WTC11 (cell line): Measurements from ENCODE around the gene DNAH11. TPM values are rescaled to one million over a fixed set of nuclear protein-coding genes. Genes with fewer than 3 reads are reported as not detected.

Experiments
- ATAC-seq: fragments of 200-7000 bp; cut with Tn5 transposase; 2 replicates; pipeline ENCODE4 v1.10.0; 2021; ENCODE audit warnings: mild to moderate bottlenecking, moderate library complexity
- CTCF ChIA-PET: fragments of 300-600 bp; sonication (Branson Sonifier 250); formaldehyde crosslinking; loops from one replicate; lab custom pipeline; 2021; ENCODE audit warnings: antibody characterized with exemption; lab: Charles Lee
- POLR2A ChIA-PET: fragments of 350-600 bp; sonication (Branson Sonifier 250); formaldehyde crosslinking; loops from one replicate; lab custom pipeline; 2021; ENCODE audit warnings: antibody characterized with exemption; lab: Charles Lee
- DNase-seq: peaks from one replicate; pipeline ENCODE4 v3.0.0; 2021; ENCODE audit warnings: low spot score
- H3K27ac Mint-ChIP-seq: 2 replicates; pipeline ENCODE4 v1.8.0; 2021; ENCODE audit warnings: mixed read lengths
- H3K27me3 Mint-ChIP-seq: 2 replicates; pipeline ENCODE4 v1.8.0; 2021; ENCODE audit warnings: low read depth, mild to moderate bottlenecking, moderate library complexity, mixed read lengths
- H3K36me3 Mint-ChIP-seq: 2 replicates; pipeline ENCODE4 v1.8.0; 2021; ENCODE audit warnings: mixed read lengths
- H3K4me1 Mint-ChIP-seq: 2 replicates; pipeline ENCODE4 v1.8.0; 2022; ENCODE audit warnings: mixed read lengths
- H3K4me3 Mint-ChIP-seq: 2 replicates; pipeline ENCODE4 v1.8.0; 2021; ENCODE audit warnings: mild to moderate bottlenecking, moderate library complexity, mixed read lengths
- H3K9me3 Mint-ChIP-seq: 2 replicates; pipeline ENCODE4 v1.8.0; 2021; ENCODE audit warnings: mixed read lengths
- AFF4 ChIP-seq: sonication (generic); formaldehyde crosslinking; IDR thresholded peaks from 2 replicates; pipeline ENCODE4 v1.8.1; 2023; ENCODE audit warnings: mild to moderate bottlenecking, missing genetic modification reagents, borderline replicate concordance
- CDX4 ChIP-seq: fragments of 250-450 bp; sonication (Bioruptor Pico); IDR thresholded peaks from 2 replicates; pipeline ENCODE4 v1.9.0; 2021; ENCODE audit warnings: moderate library complexity, mild to moderate bottlenecking, inconsistent platforms, borderline replicate concordance
- CTCF ChIP-seq: fragments of 200-600 bp; IDR thresholded peaks from 2 replicates; pipeline ENCODE4 v1.8.0; 2022; ENCODE audit warnings: antibody characterized with exemption
- ETV6 ChIP-seq: sonication (generic); formaldehyde crosslinking; IDR thresholded peaks from 2 replicates; pipeline ENCODE4 v1.8.1; 2022; ENCODE audit warnings: mild to moderate bottlenecking, missing genetic modification reagents
- FOXJ3 ChIP-seq: sonication (generic); formaldehyde crosslinking; IDR thresholded peaks from 2 replicates; pipeline ENCODE4 v1.9.0; 2021; ENCODE audit warnings: missing genetic modification reagents, mild to moderate bottlenecking, borderline replicate concordance
- FOXK1 ChIP-seq: sonication (generic); formaldehyde crosslinking; IDR thresholded peaks from 2 replicates; pipeline ENCODE4 v1.8.0; 2022; ENCODE audit warnings: mild to moderate bottlenecking, moderate library complexity, missing genetic modification reagents
- HMGA2 ChIP-seq: fragments of 250-450 bp; sonication (Bioruptor Pico); IDR thresholded peaks from 2 replicates; pipeline ENCODE4 v1.4.0; 2021; ENCODE audit warnings: mild to moderate bottlenecking, moderate library complexity
- JAZF1 ChIP-seq: fragments of 250-450 bp; sonication (Bioruptor Pico); IDR thresholded peaks from 2 replicates; pipeline ENCODE4 v1.9.0; 2021; ENCODE audit warnings: moderate library complexity, mild to moderate bottlenecking, inconsistent platforms
- NR1H2 ChIP-seq: sonication (generic); formaldehyde crosslinking; IDR thresholded peaks from 2 replicates; pipeline ENCODE4 v1.9.0; 2021; ENCODE audit warnings: mild to moderate bottlenecking, moderate library complexity, missing genetic modification reagents
- RELA ChIP-seq: sonication (generic); formaldehyde crosslinking; IDR thresholded peaks from 2 replicates; pipeline ENCODE4 v1.8.1; 2022; ENCODE audit warnings: missing genetic modification reagents, mild to moderate bottlenecking, borderline replicate concordance
- ZMAT4 ChIP-seq: fragments of 250-450 bp; sonication (Bioruptor Pico); IDR thresholded peaks from 2 replicates; pipeline ENCODE4 v1.9.0; 2021; ENCODE audit warnings: mild to moderate bottlenecking
- ZNF219 ChIP-seq: sonication (generic); formaldehyde crosslinking; IDR thresholded peaks from 2 replicates; pipeline ENCODE4 v1.8.0; 2023; ENCODE audit warnings: missing genetic modification reagents, mild to moderate bottlenecking, borderline replicate concordance
- ZNF281 ChIP-seq: sonication (generic); formaldehyde crosslinking; IDR thresholded peaks from 2 replicates; pipeline ENCODE4 v1.8.0; 2023; ENCODE audit warnings: mild to moderate bottlenecking, missing genetic modification reagents
- ZNF317 ChIP-seq: sonication (generic); formaldehyde crosslinking; IDR thresholded peaks from 2 replicates; pipeline ENCODE4 v1.8.1; 2023; ENCODE audit warnings: low read depth, mild to moderate bottlenecking, moderate library complexity, missing genetic modification reagents, borderline replicate concordance
- ZNF671 ChIP-seq: fragments of 250-450 bp; sonication (Bioruptor Pico); IDR thresholded peaks from 2 replicates; pipeline ENCODE4 v1.8.0; 2021; ENCODE audit warnings: mild to moderate bottlenecking
- total RNA-seq: library from RNA; stranded (reverse); gene quantifications from 3 replicates; pipeline ENCODE4 v1.2.3, GENCODE V29; 2021
- TF ChIP-seq, protein P1 (sequence below): sonication (generic); formaldehyde crosslinking; IDR thresholded peaks from 2 replicates; pipeline ENCODE4 v1.8.1; 2022; ENCODE audit warnings: missing genetic modification reagents, borderline replicate concordance
- TF ChIP-seq, protein P2 (sequence below): sonication (generic); formaldehyde crosslinking; IDR thresholded peaks from 2 replicates; pipeline ENCODE4 v1.8.0; 2022; ENCODE audit warnings: mild to moderate bottlenecking, missing genetic modification reagents
- TF ChIP-seq, protein P3 (sequence below): sonication (generic); formaldehyde crosslinking; IDR thresholded peaks from 2 replicates; pipeline ENCODE4 v1.8.1; 2023; ENCODE audit warnings: mild to moderate bottlenecking, missing genetic modification reagents
- TF ChIP-seq, protein P4 (sequence below): sonication (generic); formaldehyde crosslinking; IDR thresholded peaks from 2 replicates; pipeline ENCODE4 v1.8.0; 2023; ENCODE audit warnings: missing genetic modification reagents

DNAH11 gene
- total RNA-seq, 1 experiment from 2014 or later = 6.4 TPM

DNA sequence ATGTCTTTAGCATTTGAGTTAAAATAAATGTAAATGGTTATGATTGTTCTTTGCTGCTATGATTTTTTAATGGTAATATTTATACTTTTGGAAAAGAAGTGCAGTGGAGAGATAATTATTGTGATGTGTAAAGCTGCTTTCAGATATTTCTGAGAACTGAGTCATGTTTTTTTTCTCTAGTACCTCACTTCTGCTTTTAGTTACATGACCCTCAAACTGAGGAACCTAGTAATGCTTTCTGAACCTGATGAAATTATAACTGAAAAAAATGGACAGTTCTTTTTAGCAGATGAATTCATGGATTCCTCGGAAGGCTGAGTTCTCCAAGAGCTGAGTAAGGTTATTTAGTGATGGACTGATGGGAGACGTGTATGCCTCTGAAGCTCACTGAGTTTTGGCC lies 235.1 kb downstream of the DNAH11 start:
- Mint-ChIP-seq H3K4me3 (no peak overlapping the region), H3K27ac (no peak overlapping the region), H3K4me1 (peaks cover 43% of the 10 kb centered on the region), H3K27me3 (peaks cover 3% of the 10 kb centered on the region; the same call in 1 of the 2 replicates), H3K36me3 (no peaks in the 10 kb centered on the region), H3K9me3 (no peaks in the 10 kb centered on the region)
- POLR2A ChIA-PET = no interaction called here
- ATAC-seq (no peak), DNase-seq (no peak)
- CTCF ChIA-PET = interaction anchor here (2.5 kb wide), 1 partner anchor 11 kb away, joined by 9 read pairs; no protein-coding TSS in a partner anchor
- TF ChIP-seq, protein P1, sequence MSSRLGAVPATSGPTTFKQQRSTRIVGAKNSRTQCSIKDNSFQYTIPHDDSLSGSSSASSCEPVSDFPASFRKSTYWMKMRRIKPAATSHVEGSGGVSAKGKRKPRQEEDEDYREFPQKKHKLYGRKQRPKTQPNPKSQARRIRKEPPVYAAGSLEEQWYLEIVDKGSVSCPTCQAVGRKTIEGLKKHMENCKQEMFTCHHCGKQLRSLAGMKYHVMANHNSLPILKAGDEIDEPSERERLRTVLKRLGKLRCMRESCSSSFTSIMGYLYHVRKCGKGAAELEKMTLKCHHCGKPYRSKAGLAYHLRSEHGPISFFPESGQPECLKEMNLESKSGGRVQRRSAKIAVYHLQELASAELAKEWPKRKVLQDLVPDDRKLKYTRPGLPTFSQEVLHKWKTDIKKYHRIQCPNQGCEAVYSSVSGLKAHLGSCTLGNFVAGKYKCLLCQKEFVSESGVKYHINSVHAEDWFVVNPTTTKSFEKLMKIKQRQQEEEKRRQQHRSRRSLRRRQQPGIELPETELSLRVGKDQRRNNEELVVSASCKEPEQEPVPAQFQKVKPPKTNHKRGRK (CRISPR knock-in tag) = no peak
- TF ChIP-seq ZNF219 (CRISPR knock-in tag) = no peak
- no peak for TF ChIP-seq ZNF671
- no peak for TF ChIP-seq ZNF317 (CRISPR knock-in tag)
- TF ChIP-seq JAZF1 (CRISPR knock-in tag) = no peak
- TF ChIP-seq CDX4 (CRISPR knock-in tag) = no peak
- TF ChIP-seq FOXK1 (CRISPR knock-in tag) = no peak
- TF ChIP-seq ETV6 (CRISPR knock-in tag) = no peak
- TF ChIP-seq NR1H2 (CRISPR knock-in tag) = no peak
- TF ChIP-seq, protein P2, sequence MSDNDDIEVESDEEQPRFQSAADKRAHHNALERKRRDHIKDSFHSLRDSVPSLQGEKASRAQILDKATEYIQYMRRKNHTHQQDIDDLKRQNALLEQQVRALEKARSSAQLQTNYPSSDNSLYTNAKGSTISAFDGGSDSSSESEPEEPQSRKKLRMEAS (CRISPR knock-in tag) = no peak
- TF ChIP-seq FOXJ3 (CRISPR knock-in tag) = no peak
- TF ChIP-seq, protein P3, sequence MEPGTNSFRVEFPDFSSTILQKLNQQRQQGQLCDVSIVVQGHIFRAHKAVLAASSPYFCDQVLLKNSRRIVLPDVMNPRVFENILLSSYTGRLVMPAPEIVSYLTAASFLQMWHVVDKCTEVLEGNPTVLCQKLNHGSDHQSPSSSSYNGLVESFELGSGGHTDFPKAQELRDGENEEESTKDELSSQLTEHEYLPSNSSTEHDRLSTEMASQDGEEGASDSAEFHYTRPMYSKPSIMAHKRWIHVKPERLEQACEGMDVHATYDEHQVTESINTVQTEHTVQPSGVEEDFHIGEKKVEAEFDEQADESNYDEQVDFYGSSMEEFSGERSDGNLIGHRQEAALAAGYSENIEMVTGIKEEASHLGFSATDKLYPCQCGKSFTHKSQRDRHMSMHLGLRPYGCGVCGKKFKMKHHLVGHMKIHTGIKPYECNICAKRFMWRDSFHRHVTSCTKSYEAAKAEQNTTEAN = no peak
- TF ChIP-seq, protein P4, sequence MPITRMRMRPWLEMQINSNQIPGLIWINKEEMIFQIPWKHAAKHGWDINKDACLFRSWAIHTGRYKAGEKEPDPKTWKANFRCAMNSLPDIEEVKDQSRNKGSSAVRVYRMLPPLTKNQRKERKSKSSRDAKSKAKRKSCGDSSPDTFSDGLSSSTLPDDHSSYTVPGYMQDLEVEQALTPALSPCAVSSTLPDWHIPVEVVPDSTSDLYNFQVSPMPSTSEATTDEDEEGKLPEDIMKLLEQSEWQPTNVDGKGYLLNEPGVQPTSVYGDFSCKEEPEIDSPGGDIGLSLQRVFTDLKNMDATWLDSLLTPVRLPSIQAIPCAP (CRISPR knock-in tag) = no peak
- TF ChIP-seq ZNF281 (CRISPR knock-in tag) = no peak
- no peak for TF ChIP-seq CTCF
- no peak for TF ChIP-seq RELA (CRISPR knock-in tag)
- no peak for TF ChIP-seq ZMAT4 (CRISPR knock-in tag)
- TF ChIP-seq AFF4 = no peak
- no peak for TF ChIP-seq HMGA2 (CRISPR knock-in tag)
